ENCODE data around the gene ITGA6.

DNA sequence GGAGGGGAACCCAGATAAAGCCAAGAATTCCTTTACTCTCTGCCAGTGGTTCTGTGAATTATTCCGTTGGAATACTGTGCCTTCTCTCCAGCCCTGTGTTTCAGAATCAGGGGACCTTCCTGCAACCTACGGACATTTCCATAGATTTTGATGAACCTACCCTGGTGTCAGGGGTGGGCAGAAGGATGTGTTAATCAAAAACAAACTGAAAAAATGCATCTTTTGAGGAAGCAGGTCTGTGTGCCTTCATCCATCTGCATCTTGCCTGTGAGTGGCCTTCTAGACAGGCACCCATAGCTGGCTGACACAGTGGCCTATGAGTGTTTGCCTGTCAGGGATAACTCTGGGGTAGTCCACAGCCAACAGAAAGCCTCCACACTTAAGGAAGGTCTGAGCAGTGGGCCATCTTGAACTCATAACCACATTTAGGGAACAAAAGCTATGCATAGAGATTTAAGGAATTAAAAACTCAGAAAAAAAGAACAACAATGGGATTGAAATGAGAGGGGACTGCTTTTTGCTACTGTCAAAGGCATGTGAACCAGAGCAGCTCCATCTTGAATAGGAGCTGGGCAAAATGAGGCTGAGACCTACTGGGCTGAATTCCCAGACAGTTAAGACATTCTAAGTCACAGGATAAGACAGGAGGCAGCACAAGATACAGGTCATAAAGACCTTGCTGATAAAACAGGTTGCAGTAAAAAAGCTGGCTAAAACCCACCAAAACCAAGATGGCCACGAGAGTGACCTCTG, 45.9 kb upstream of the ITGA6 start:
- no peak for TF ChIP-seq POLR2A (IDR thresholded peaks at IDR 0.05)
- TF ChIP-seq, protein P1, sequence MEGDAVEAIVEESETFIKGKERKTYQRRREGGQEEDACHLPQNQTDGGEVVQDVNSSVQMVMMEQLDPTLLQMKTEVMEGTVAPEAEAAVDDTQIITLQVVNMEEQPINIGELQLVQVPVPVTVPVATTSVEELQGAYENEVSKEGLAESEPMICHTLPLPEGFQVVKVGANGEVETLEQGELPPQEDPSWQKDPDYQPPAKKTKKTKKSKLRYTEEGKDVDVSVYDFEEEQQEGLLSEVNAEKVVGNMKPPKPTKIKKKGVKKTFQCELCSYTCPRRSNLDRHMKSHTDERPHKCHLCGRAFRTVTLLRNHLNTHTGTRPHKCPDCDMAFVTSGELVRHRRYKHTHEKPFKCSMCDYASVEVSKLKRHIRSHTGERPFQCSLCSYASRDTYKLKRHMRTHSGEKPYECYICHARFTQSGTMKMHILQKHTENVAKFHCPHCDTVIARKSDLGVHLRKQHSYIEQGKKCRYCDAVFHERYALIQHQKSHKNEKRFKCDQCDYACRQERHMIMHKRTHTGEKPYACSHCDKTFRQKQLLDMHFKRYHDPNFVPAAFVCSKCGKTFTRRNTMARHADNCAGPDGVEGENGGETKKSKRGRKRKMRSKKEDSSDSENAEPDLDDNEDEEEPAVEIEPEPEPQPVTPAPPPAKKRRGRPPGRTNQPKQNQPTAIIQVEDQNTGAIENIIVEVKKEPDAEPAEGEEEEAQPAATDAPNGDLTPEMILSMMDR (IDR thresholded peaks at IDR 0.05), result no peak

All from thyroid gland (tissue), 4 donors.